CD4-positive, alpha-beta T cell (primary cell): ENCODE results near the gene ZNF17. TPM values are rescaled to one million over a fixed set of nuclear protein-coding genes. Genes with fewer than 3 reads are reported as not detected.

ENCODE experiments used
- ATAC-seq: fragments of 200-7000 bp; cut with Tn5 transposase; one replicate; pipeline ENCODE4 v1.10.0; 2022; ENCODE audit warnings: mild to moderate bottlenecking; ENCODE audit not compliant: poor library complexity
- CTCF ChIA-PET: fragments of 350-600 bp; sonication (Branson Sonifier 250); formaldehyde crosslinking; loops from one replicate; lab custom pipeline; 2021; ENCODE audit warnings: antibody characterized with exemption, inconsistent platforms; lab: Charles Lee
- POLR2A ChIA-PET: fragments of 350-600 bp; sonication (Branson Sonifier 250); formaldehyde crosslinking; loops from one replicate; lab custom pipeline; 2021; ENCODE audit warnings: antibody characterized with exemption, inconsistent platforms; lab: Charles Lee
- DNase-seq, 14 experiments: peaks; one replicate each; pipeline ENCODE4 v3.0.0-alpha.2; 2013 to 2020; ENCODE audit warnings: mixed read lengths in 2 of 14
- H3K27ac ChIP-seq, 2 donors: one replicate each; pipeline versions ENCODE4 v1.5.1 to v1.7.0; 2013; ENCODE audit warnings: low read length in 2 of 2, low read depth in 1 of 2, mild to moderate bottlenecking in 1 of 2
- H3K27me3 ChIP-seq, 2 experiments: 1 replicate in 1 of 2; 2 replicates in 1 of 2; pipeline versions ENCODE4 v1.6.1 to v1.7.0; 2013; ENCODE audit warnings: low read length in 2 of 2, control low read depth in 1 of 2, mild to moderate bottlenecking in 1 of 2, moderate library complexity in 1 of 2; ENCODE audit not compliant: insufficient read depth in 2 of 2, control insufficient read depth in 1 of 2
- H3K36me3 ChIP-seq: one replicate; pipeline ENCODE4 v1.6.1; 2013; ENCODE audit warnings: low read length, control low read depth; ENCODE audit not compliant: insufficient read depth
- H3K4me1 ChIP-seq: one replicate; pipeline ENCODE4 v1.6.1; 2013; ENCODE audit warnings: low read length, control low read depth; ENCODE audit not compliant: insufficient read depth
- H3K4me3 ChIP-seq: one replicate; pipeline ENCODE4 v1.5.1; 2013; ENCODE audit warnings: mild to moderate bottlenecking, low read length, moderate library complexity
- H3K9me3 ChIP-seq, 2 experiments: 1 replicate in 1 of 2; 2 replicates in 1 of 2; pipeline versions ENCODE4 v1.6.1 to v1.7.0; 2013; ENCODE audit warnings: low read length in 2 of 2, mild to moderate bottlenecking in 2 of 2, control low read depth in 1 of 2, moderate library complexity in 1 of 2; ENCODE audit not compliant: control insufficient read depth in 1 of 2, insufficient read depth in 1 of 2
- H3K27ac Mint-ChIP-seq: one replicate; pipeline ENCODE4 v1.8.0; 2020; ENCODE audit warnings: mixed read lengths
- H3K27me3 Mint-ChIP-seq: one replicate; pipeline ENCODE4 v1.8.0; 2021; ENCODE audit warnings: mixed read lengths
- H3K36me3 Mint-ChIP-seq: one replicate; pipeline ENCODE4 v1.8.0; 2021; ENCODE audit warnings: low read depth, mixed read lengths
- H3K4me1 Mint-ChIP-seq: one replicate; pipeline ENCODE4 v1.8.0; 2021; ENCODE audit warnings: low read depth, mixed read lengths
- H3K4me3 Mint-ChIP-seq: one replicate; pipeline ENCODE4 v1.8.0; 2020; ENCODE audit warnings: mild to moderate bottlenecking, mixed read lengths
- H3K9me3 Mint-ChIP-seq: one replicate; pipeline ENCODE4 v1.8.0; 2020; ENCODE audit warnings: mixed read lengths
- CTCF ChIP-seq: fragments of 200-600 bp; IDR thresholded peaks from one replicate; pipeline ENCODE4 v1.8.0; 2022; ENCODE audit warnings: antibody characterized with exemption, mild to moderate bottlenecking
- intact Hi-C, 2 experiments: fragments of 100-400 bp; cut with DNase I in 1 of 2; cut with micrococcal nuclease in 1 of 2; formaldehyde crosslinking; loops; one replicate each; pipeline versions ENCODE4 v1.15.1 to v1.9.0; 2023 to 2025; cut with DNase I, micrococcal nuclease
- total RNA-seq, 174 experiments: library from RNA in 2 of 174; stranded (reverse) in 2 of 174; gene quantifications; one replicate each; pipeline ENCODE4 v1.2.3 and lab custom pipeline; 2021 to 2026

ZNF17 gene
- total RNA-seq, 2 experiments from 2014 or later: 9.3 to 10.0 TPM

GRCh38 chr19:57443121-57443696 lies 32.2 kb downstream of the ZNF17 start:
- no peak for DNase-seq
- Mint-ChIP-seq H3K4me3 (no peak overlapping the region), H3K27ac (no peak overlapping the region), H3K9me3 (peaks cover 32% of the 10 kb centered on the region), H3K27me3 (no peaks in the 10 kb centered on the region), H3K4me1 (peaks cover 5% of the 10 kb centered on the region), H3K36me3 (peaks cover 86% of the 10 kb centered on the region)
- POLR2A ChIA-PET: no interaction called here
- intact Hi-C loops: no loop called here
- Histone ChIP-seq H3K36me3 (peaks cover 46% of the 10 kb centered on the region), H3K27ac (no peak overlapping the region), H3K9me3 (peaks cover 43 to 61% of the 10 kb centered on the region in 2 experiments), H3K27me3 (no peaks in the 10 kb centered on the region), H3K4me3 (no peak overlapping the region), H3K4me1 (no peaks in the 10 kb centered on the region)
- no peak for TF ChIP-seq CTCF
- CTCF ChIA-PET: no interaction called here
- no peak for ATAC-seq

DNA sequence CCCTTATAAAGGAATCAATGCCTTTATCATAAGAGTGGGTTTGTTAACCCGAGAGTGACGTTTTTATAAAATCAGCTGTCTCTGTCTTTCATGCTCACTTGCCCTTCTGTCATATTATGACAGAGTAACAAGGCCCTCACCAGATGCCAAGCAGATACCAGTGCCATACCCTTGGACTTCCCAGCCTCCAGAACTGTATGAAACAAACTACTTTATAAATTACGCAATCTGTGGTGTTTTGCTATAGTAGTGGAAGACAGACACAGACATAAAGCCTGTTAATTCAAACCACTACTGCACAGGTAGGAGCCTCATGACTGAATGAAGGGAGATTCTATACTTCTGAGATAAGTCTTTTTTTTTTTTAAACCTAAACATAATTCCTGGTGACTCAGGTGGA lies 41.3 kb downstream of the ZNF17 start:
- no peak overlapping the region for H3K4me3 Mint-ChIP-seq
- ChIA-PET POLR2A (no interaction called here), CTCF (no interaction called here)
- Histone ChIP-seq H3K27ac (no peak overlapping the region), H3K4me3 (no peak overlapping the region), H3K27me3 (no peaks in the 10 kb centered on the region), H3K4me1 (no peaks in the 10 kb centered on the region), H3K36me3 (no peaks in the 10 kb centered on the region), H3K9me3 (peaks cover 35 to 42% of the 10 kb centered on the region in 2 experiments)
- H3K36me3 Mint-ChIP-seq: peaks cover 72% of the 10 kb centered on the region
- intact Hi-C loops: no loop called here
- H3K27ac Mint-ChIP-seq: no peak overlapping the region
- ATAC-seq (no peak), DNase-seq (no peak)
- peaks cover 14% of the 10 kb centered on the region for H3K9me3 Mint-ChIP-seq
- no peaks in the 10 kb centered on the region for H3K27me3 Mint-ChIP-seq
- no peaks in the 10 kb centered on the region for H3K4me1 Mint-ChIP-seq
- no peak for TF ChIP-seq CTCF

DNA sequence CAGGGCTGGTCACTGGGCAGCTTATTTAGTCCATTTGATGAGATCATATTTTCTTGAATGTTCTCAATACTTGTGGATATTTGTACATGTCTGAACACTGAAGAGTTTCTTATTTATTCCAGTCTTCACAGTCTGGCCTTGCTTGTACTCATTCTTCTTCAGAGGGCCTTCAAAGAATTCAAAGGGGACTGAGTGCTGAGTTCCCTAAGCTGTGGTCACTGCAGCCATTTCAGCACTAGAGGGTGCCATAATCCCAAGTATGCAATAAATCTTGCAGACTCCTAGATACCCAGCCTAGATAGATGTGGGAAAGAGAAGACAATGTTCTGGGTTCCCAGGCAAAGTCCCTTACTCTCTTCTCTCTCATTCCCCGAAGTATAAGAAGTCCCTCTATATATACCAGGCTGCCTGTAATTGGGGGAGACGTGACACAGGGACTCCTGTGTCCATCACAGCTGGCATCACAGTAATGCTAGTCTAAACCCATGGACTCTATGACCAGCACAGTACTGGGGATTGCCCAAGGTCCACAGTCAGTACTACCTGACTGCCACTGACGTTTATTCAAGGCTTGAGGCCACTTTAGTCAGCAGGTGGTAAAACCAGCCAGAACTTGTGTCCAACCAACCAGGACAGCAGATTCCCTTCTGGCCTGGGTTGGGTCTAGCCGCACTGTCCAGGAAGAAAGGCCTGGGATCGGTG lies 54.9 kb downstream of the ZNF17 start:
- Mint-ChIP-seq H3K27me3 (no peaks in the 10 kb centered on the region), H3K9me3 (peaks cover 24% of the 10 kb centered on the region), H3K4me1 (no peaks in the 10 kb centered on the region), H3K27ac (no peak overlapping the region), H3K36me3 (peaks cover 75% of the 10 kb centered on the region), H3K4me3 (no peak overlapping the region)
- Histone ChIP-seq H3K4me3 (no peak overlapping the region), H3K27ac (no peak overlapping the region), H3K36me3 (no peaks in the 10 kb centered on the region), H3K27me3 (no peaks in the 10 kb centered on the region), H3K9me3 (peaks cover 28 to 57% of the 10 kb centered on the region in 2 experiments), H3K4me1 (no peaks in the 10 kb centered on the region)
- ChIA-PET POLR2A (no interaction called here), CTCF (no interaction called here)
- DNase-seq: peak in 4 of 14 experiments; percentile 6 to 60 (median 50)
- no peak for ATAC-seq
- no peak for TF ChIP-seq CTCF
- intact Hi-C loops: no loop called here
